C4-2B (cell line): ENCODE data around the gene SCN8A.

Experiments used
- CTCF ChIP-seq: fragments of 450-650 bp; conservative IDR thresholded peaks from 2 replicates; pipeline ENCODE4 v1.5.1; 2017; ENCODE audit warnings: mild to moderate bottlenecking
- ZFX ChIP-seq: fragments of 450-650 bp; IDR thresholded peaks from 2 replicates; pipeline ENCODE4 v1.6.1; 2017

- TF ChIP-seq CTCF (no peak), ZFX (no peak)
Measured at GRCh38 chr12:51777457-51777856, 186.4 kb downstream of the SCN8A start.
